Activated T-cell treated with anti-CD3 and anti-CD28 coated beads, Interleukin-2, amount 50 U/mL, for 1 hour (primary cell): ENCODE data around the gene KIR2DL3.
"Not testable (repeated sequence)": the region's sequence is repeated elsewhere in the genome, so short reads cannot be mapped to it uniquely, and the experiment has no call there.

Source experiments
- DNase-seq: peaks from one replicate; pipeline ENCODE4 v3.0.0-alpha.2; 2020

The KIR2DL3 gene

DNA sequence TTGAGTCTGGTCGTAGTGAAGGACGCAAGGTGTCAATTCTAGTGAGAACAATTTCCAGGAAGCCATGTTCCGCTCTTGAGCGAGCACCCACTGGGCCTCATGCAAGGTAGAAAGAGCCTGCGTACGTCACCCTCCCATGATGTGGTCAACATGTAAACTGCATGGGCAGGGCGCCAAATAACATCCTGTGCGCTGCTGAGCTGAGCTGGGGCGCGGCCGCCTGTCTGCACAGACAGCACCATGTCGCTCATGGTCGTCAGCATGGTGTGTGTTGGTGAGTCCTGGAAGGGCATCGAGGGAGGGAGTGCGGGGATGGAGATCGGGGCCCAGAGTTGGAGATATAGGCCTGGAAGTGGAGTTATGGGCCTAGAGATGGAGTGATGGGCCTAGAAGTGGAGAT lies at the start of gene KIR2DL3:
KIR2DL3 (plus strand) TSS at position 208 of the 400 bp plus-strand sequence; CDS start at position 241, 33 bp downstream.
- DNase-seq: not testable (repeated sequence)

DNA sequence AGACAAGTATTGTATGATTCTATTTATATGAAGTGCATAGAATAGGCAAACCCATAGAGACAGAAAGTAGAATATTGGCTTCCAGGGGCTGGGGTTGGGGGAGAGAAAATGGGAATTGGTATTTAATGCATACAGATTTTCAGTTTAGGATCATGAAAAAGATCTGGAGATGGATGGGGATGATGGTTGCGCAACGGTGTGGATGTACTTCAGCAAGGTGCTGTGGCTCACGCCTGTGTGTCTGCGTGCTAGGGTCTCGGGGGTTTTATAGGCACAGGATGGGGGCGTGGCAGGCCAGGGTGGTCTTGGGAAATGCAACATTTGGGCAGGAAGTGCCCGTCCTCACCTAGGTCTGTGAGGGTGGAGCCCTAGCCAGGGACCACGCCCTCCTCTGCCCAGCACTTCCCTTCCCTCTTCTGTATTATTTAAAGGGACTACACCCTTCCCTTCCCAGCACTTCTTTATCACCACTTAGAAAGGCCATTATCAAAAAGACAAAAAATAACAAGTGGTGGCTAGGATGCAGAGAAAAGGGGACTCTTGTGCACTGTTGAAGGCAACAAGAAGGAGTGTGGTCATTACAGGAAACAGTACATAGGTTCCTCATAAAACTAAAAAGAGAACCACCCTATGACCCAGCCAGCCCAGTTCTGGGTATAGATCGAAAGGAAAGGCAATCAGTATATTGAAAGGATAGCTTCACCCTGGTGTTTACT lies 46.6 kb upstream of the KIR2DL3 start:
- DNase-seq: no peak

DNA sequence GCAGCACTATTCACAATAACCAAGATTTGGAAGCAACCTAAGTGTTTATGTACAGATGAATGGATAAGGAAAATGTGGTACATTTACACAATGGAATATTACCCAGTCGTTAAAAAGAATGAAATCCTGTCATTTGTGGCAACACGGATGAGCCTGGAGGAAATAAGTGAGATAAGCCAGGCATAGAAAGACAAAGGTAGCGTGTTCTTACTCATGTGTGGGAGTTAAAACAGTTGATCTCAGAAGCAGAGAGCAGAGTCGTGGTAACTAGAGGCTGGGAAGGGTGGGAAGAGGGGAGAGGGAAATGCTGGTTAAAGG lies 46.1 kb upstream of the KIR2DL3 start:
- DNase-seq: no peak

DNA sequence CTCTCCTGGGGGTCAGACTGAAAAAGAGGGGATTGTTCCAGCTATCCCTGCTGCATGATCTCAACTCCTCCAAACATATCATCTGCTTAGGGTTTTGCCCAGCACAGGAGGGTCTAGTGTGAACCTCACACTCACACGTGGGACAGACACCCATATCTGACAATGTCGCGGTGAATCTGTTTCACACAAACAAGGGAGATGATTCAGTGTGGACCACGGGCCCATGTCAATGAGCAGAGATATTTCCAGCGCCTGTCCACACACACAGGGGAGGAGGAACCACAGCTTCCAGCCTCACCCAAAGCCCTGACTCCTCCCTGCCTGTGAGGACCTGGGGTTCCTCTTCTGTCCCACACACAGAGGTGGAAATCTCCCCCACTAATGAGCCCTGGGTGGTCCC lies 43.7 kb upstream of the KIR2DL3 start:
- no peak for DNase-seq

DNA sequence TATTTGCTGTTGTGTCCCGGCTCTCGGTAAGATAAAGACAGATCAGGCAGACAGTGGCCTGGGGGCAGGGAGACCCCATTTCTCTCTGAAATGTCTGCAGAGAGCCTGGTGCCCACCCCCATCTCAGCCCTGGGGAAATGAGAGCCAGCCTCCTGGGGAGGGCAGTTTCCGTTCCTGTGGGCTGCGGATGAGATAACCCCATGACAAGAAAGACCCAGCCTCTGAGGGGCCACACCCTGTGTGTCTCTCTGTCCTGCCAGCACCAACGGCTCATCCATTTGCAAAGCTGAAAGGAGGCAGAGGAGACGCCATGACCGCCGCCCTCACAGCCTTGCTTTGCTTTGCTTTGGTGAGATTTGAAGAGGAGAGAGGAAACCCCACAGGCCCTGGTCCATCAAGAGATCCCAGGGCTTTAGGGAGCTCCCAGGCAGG lies 42.2 kb upstream of the KIR2DL3 start:
- no peak for DNase-seq

DNA sequence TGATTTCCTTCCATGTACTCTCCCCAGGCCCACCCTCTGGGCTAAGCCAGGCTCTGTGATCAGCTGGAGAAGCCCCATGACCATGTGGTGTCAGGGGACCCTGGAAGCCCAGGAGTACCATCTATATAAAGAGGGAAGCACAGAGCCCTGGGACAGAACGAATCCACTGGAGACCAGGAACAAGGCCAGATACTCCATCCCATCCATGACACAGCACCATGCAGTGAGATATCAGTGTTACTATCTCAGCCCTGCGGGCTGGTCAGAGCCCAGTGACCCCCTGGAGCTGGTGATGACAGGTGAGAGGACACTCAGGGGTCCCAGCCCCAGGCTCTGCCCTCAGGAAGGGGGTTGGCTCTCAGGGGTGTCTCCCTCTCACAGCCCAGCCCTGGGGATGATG lies 41.5 kb upstream of the KIR2DL3 start:
- DNase-seq: no peak

DNA sequence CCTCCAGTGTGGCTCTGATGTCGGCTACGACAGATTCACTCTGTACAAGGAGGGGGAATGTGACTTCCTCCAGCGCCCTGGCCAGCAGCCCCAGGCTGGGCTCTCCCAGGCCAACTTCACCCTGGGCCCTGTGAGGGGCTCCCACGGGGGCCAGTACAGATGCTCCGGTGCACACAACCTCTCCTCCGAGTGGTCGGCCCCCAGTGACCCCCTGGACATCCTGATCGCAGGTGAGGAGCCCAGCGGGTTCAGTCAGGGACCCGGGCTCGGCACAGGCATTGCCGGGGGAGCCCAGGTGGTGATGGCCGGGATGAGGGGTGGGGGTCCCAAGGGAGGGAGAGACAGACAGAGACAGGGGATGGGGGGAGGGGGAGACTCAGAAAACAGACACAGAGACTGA lies 40.6 kb upstream of the KIR2DL3 start:
- not testable (repeated sequence) for DNase-seq

DNA sequence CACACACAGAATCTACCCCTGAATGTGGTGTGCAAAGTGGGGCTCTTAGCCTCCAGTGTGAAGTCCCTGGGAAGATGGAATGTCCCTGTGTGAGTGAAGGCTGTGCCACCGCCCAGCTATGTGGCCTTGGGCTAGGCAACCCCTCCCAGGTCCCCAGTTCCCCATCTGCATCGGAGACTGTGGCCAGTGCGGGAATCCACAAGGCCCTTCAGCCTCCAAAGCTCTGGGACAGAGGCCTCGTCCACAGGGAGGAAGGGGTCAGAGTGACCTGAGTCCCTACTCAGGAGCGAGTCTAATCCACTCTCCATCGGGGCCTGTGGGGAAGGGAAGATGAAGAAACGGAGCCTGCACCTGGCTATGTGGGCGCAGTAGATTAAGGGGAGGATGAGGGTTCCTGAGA lies 33.4 kb upstream of the KIR2DL3 start:
- DNase-seq: no peak

DNA sequence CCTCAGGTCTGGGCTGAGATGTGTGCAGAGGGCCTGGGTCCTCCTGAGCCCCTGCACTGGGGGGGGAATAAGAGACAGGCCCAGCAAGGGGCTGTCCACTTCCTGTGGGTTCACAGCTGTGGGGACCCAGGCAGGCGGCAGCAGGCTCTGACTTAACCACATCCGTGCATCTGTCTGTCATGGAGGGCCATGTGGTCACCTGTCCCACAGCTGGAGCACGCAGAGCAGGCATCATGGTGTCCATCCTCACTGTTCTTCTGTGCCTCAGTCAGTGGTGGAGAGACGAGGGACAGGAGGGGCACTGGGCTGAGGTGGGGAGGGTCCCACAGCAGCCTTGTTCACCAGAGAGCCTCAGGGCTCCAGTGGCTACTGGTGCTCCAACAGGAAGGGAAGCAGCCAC lies 30.4 kb upstream of the KIR2DL3 start:
- no peak for DNase-seq

DNA sequence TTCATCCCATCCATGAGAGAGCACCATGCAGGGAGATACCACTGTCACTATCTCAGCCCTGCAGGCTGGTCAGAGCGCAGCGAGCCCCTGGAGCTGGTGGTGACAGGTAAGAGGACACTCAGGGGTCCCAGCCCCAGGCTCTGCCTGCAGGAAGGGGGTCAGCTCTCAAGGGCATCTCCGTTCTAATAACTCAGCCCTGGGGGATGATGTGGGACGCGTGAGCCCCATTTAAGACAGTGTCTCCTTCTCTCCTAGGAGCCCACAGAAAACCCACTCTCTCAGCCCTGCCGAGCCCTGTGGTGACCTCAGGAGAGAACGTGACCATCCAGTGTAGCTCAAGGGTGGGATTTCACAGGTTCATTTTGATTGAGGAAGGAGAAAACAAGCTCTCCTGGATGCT lies 29.5 kb upstream of the KIR2DL3 start:
- no peak for DNase-seq

DNA sequence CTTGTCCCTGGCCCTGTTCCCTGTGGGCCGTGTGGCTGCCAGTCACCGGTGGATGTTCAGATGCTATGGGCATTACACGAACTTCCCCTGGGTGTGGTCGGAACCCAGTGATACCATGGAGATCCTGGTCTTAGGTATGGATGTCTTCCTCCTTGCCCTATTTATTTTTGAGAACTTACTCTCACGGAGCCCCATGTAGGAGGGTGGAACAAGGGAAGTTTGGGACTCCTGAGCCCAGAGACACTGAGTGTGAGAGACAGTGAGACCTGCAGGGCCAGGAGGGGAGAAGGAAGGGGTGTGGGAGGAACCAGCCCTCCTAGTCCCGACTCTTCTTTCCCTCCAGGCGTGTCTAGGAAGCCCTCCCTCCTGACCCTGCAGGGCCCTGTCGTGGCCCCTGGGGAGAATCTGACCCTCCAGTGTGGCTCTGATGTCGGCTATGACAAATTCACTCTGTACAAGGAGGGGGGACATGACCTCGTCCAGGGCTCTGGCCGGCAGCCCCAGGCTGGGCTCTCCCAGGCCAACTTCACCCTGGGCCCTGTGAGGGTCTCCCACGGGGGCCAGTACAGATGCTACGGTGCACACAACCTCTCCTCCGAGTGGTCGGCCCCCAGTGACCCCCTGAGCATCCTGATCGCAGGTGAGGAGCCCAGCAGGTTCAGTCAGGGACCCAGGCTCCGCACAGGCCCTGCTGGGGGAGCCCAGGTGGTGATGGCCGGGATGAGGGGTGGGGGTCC lies 28.9 kb upstream of the KIR2DL3 start:
- no peak for DNase-seq

DNA sequence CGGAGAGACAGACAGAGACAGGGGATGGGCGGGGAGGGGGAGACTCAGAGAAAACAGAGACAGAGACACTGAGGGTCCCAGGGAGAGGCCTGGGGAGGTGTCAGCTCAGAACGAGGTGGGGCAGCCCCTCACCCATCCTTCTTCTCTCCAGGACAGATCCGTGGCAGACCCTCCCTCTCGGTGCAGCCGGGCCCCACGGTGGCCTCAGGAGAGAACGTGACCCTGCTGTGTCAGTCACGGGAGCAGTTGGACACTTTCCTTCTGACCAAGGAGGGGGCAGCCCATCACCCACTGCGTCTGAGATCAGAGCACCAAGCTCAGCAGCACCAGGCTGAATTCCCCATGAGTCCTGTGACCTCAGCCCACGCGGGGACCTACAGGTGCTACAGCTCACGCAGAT lies 28.4 kb upstream of the KIR2DL3 start:
- DNase-seq: not testable (repeated sequence)

DNA sequence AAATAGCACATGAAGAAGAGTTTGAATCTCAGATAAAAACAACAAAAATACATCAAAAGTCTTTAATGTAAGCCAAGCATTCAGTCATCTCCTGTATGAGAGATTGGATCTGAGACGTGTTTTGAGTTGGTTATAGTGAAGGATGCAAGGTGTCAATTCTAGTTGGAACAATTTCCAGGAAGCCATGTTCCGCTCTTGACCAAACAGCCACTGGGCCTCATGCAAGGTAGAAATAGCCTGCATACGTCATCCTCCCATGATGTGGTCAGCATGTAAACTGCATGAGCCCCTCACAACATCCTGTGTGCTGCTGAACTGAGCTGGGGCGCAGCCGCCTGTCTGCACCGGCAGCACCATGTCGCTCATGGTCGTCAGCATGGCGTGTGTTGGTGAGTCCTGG lies 14.2 kb upstream of the KIR2DL3 start, which contains the start of gene KIR3DL3:
KIR3DL3 (plus strand) TSS at position 301 of the 400 bp plus-strand sequence; CDS start at position 356, 55 bp downstream.
- no peak for DNase-seq

DNA sequence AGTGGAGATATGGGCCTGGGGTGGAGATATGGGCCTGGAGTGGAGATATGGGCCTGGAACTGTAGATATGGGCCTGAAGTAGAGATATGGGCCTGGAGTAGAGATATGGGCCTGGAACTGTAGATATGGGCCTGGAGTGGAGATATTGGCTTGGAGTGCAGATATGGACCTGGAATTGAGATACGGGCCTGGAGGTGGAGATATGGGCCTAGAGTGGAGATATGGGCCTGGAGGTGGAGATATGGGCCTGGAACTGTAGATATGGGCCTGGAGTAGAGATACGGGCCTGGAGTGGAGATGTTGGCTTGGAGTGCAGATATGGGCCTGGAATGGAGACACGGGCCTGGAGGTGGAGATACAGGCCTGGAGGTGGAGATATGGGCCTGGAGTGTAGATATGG lies 13.7 kb upstream of the KIR2DL3 start:
- no peak for DNase-seq

DNA sequence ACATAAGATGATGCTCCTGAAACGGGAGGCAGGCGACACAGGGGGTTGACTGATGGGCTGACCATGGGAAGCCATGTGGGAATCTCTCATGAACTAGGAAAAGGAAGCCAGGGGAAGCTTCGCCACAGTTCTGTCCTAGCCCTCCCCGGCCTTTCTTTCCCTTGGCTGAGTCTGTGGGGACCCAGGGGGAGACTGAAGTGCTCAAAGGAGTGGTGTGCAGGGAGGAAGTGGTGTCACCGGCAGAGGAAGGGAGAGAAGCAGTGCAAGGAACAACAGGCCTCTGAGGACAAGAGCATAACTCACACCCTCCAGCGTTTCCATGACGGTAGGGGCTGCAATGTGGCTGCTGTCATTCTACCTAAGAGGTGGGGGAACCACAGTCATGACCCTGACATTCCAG lies 13.0 kb upstream of the KIR2DL3 start:
- no peak for DNase-seq

DNA sequence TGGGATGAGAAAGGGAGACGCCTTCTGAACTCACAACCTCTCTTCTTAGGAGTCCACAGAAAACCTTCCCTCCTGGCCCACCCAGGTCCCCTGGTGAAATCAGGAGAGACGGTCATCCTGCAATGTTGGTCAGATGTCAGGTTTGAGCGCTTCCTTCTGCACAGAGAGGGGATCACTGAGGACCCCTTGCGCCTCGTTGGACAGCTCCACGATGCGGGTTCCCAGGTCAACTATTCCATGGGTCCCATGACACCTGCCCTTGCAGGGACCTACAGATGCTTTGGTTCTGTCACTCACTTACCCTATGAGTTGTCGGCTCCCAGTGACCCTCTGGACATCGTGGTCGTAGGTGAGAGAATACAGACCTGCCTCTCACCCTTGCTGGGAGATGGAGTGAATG lies 10.8 kb upstream of the KIR2DL3 start:
- no peak for DNase-seq

DNA sequence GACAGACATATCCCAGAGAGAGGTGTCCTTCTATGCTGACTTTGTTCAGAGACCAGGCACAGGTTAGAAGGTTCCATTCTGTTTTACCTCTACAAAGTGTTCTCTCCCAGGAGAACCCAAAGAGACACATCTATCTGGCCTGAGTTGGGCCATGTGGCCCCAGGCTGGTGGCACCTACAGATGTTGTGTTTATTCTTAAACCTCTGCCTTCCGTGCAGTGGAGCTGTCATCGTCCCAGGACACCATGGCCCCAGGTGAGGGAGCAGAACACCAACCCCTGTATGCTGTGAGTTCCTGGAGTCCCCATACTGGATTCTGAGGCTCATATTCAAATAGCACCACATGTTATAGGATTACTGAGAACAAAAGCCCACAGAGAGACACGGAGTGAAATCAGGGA lies 10.1 kb upstream of the KIR2DL3 start:
- no peak for DNase-seq

DNA sequence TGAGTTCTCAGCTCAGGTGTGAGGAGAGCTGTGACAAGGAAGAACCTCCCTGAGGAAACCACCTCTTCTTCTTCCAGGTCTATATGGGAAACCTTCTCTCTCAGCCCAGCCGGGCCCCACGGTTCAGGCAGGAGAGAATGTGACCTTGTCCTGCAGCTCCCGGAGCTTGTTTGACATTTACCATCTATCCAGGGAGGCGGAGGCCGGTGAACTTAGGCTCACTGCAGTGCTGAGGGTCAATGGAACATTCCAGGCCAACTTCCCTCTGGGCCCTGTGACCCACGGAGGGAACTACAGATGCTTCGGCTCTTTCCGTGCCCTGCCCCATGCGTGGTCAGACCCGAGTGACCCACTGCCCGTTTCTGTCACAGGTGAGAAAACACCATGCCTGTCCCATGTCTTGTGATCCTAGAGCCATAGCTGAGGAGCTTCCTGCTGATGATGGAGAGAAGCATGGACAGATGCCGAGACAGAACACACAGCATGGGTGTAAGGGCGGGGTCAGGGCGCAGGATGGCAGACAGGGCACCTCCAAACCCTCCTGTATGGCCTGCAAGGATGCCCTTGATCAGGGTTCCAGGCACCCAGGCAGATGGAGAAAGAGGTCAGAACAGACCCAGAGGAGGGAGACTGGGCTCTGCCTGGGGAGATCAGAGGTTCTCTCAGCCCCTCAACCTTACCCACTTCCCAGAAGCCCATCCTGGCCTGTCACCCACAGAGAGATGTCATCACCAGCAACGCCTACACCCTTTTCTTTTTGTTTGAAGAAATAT lies 8.7 kb upstream of the KIR2DL3 start:
- no peak for DNase-seq

DNA sequence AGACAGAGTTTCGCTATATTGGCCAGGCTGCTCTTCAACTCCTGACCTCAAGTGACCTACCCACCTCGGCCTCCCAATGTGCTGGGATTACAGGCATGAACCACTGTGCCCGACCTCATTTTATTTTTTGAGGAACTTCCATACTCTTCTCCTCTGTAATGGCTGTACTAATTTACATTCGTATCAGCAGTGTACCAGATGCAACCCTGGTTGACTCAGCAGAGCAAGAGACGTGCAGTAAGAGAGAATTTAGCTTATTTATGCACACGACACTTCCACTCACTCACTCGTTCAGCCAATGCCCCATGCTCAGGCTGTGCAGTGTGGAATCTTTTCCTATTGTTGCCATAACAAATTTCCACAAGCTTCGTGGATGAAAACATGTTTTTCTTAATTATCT lies 7.1 kb upstream of the KIR2DL3 start:
- no peak for DNase-seq

DNA sequence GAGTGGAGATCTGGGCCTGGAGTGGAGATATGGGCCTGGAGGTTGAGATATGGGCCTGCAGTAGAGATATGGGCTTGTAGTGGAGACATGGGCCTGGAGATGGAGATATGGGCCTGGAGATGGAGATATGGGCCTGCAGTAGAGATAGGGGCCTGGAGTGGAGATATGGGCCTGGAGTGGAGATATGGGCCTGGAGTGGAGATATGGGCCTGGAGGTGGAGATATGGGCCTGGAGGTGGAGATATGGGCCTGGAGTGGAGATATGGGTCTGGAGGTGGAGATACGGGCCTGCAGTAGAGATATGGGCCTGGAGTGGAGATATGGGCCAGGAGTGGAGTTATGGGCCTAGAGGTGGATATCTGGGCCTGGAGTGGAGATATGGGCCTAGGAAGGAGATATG lies 402 bp downstream of the KIR2DL3 start:
- no peak for DNase-seq

DNA sequence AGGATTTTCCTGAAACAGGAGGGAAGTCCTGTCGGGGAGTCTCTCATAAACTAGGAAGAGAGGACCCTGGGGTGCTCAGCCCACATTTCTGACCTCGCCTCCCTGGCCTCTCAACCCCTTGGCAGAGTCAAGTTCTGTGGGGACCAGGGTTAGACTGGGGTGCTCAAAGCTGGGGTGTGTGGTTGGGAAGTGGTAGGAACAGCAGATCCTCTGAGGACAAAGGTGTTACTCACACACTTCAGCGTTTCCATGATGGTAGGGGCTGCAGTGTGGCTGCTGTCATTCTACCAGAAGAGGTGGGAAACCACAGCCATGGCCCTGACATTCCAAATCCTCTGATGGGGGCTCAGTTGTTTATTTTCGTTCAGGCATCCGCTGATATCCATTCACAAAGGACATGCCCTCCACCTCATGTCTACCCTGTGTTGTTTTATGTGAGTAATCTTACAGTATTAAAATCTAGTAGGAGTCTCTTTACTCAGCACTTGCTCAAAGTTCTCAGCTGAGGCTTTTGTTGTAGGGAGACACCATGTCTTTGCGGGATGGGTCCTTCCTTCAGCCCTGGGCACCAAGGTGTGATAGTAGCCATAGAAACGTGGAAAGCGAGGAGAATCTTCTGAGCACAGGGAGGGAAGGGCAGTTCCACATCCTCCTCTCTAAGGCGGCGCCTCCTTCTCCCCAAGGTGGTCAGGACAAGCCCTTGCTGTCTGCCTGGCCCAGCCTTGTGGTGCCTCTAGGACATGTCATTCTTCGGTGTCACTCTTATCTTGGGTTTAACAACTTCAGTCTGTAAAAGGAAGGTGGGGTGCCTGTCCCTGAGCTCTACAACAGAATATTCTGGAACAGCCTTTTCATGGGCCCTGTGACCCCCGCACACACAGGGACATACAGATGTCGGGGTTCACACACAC lies 1.5 kb downstream of the KIR2DL3 start:
- DNase-seq: no peak

DNA sequence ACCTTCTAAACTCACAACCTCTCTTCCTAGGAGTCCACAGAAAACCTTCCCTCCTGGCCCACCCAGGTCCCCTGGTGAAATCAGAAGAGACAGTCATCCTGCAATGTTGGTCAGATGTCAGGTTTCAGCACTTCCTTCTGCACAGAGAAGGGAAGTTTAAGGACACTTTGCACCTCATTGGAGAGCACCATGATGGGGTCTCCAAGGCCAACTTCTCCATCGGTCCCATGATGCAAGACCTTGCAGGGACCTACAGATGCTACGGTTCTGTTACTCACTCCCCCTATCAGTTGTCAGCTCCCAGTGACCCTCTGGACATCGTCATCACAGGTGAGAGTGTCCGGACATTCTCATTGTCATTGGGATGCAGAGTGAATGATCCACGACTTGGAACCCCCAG lies 3.6 kb downstream of the KIR2DL3 start:
- not testable (repeated sequence) for DNase-seq

DNA sequence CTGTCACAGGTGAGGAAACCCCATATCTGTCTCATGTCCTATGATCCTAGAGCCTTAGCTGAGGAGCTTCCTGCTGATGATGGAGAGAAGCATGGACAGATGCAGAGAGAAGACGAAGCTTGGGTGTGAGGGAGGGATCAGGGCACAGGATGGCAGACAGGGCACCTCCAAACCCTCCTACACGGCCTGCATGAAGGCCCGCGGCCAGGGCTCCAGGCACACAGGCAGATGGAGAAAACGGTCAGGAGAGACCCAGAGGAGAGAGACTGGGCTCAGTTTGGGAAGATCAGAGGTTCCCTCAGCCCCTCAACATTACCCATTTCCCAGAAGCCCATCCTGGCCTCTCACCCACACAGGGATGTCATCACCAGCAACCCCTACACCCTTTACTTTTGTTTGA lies 5.8 kb downstream of the KIR2DL3 start:
- not testable (repeated sequence) for DNase-seq
